SU-DHL-6 (cell line): ENCODE measurements around the gene USP47.

Source experiments
- CTCF ChIP-seq: fragments of 200-600 bp; sonication (generic); IDR thresholded peaks from one replicate; pipeline ENCODE4 v1.5.1; 2017; ENCODE audit warnings: antibody characterized with exemption, mild to moderate bottlenecking, low read length, moderate library complexity; ENCODE audit not compliant: insufficient read depth, poor library complexity, severe bottlenecking
- EZH2phosphoT487 ChIP-seq: fragments of 200-600 bp; sonication (generic), shearing (Covaris generic); conservative IDR thresholded peaks from 2 replicates; pipeline ENCODE4 v1.6.1; 2018; ENCODE audit warnings: mild to moderate bottlenecking, antibody characterized with exemption, low read length, moderate library complexity, mixed read lengths

DNA sequence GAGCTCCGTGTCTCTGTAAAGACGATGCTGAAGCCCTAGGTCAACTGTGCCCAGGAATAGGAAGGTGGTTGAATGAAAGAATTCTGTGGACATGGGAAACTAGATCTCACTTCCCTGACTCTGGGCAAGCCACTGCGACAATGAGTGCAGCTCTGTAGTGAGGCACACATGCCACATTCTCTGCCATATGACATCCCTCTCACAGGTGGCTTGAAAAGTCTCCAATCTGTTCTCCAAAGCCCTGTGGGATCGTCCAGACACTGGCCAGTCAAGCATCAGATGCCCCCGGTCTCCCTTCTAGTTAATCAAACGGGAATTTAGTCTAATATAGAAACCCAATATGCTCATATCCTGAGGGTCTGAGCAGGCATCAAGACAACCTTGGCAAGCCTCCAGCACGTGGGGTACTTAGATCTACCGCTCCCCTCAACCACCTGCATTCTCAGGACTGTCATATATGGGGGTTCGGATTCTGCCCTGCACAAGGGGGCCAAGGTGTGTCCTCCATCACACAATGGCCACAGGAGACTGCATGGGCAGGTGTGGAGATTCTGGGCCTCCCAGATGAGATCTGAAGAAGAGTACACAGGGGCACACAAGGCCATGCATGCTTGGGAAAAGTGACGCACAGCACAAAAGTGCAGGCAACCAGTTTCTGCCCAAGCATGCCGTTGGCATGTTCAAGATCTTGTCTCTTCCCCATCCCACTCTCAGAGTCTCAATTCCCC, 154.7 kb downstream of the USP47 start:
- TF ChIP-seq CTCF: no peak
- no peak for TF ChIP-seq EZH2phosphoT487
